ENCODE measurements around the gene OCRL.

OCRL gene

GRCh38 chrX:129600981-129601424 is 60.9 kb downstream of the OCRL start:
- no peak overlapping the region for H3K27ac ChIP-seq (ENCODE audit: low read depth, low read length)
- H4K20me1 ChIP-seq (ENCODE audit: low read depth, low read length) = no peaks in the 10 kb centered on the region
- H3K4me3 ChIP-seq (ENCODE audit: insufficient read depth, low read length, poor library complexity, severe bottlenecking) = no peak overlapping the region
- no peaks in the 10 kb centered on the region for H3K9me3 ChIP-seq (ENCODE audit: insufficient read depth, low read length)
- H3K36me3 ChIP-seq (ENCODE audit: low read length) = no peaks in the 10 kb centered on the region
- no peaks in the 10 kb centered on the region for H3K27me3 ChIP-seq (ENCODE audit: low read length)
- no peak overlapping the region for H3K9ac ChIP-seq (ENCODE audit: low read length)
- H2AFZ ChIP-seq (ENCODE audit: low read depth, low read length, severe bottlenecking) = no peak overlapping the region
- no peaks in the 10 kb centered on the region for H3F3A ChIP-seq (ENCODE audit: insufficient read depth)
- H3K4me2 ChIP-seq (ENCODE audit: low read depth, low read length, poor library complexity, severe bottlenecking) = no peak overlapping the region
- no peak for TF ChIP-seq EZH2phosphoT487 (conservative IDR thresholded peaks at IDR 0.05; ENCODE audit: low read length)
- peak; percentile 51 for TF ChIP-seq CTCF (IDR thresholded peaks at IDR 0.05; ENCODE audit: insufficient read depth, low read length, poor library complexity, severe bottlenecking)
- H3K79me2 ChIP-seq (ENCODE audit: insufficient read depth, low read length) = no peaks in the 10 kb centered on the region
- H3K9me2 ChIP-seq (replicated peaks; ENCODE audit: insufficient read depth, low read length) = no peaks in the 10 kb centered on the region

DNA sequence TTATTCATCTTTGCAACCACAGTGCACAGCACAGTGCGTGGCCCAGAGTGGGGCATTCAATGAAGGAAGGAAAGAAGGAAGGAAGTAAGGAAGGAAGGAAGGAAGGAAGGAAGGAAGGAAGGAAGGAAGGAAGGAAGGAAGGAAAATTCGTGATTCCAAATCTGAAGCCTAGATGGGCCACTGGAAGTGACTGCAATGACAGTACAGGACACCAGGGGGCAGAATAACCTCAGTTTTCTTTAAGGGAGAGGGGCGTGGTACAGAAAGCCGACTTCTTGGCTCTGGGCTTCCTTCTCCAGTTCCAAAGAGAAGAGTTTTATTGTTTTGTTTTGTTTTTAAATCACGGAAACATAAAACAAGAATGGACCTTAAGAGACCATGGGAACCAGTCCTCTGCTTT is 66.9 kb downstream of the OCRL start:
- H3K9me2 ChIP-seq (replicated peaks; ENCODE audit: insufficient read depth, low read length) = no peaks in the 10 kb centered on the region
- H3K27me3 ChIP-seq (ENCODE audit: low read length) = no peaks in the 10 kb centered on the region
- no peak overlapping the region for H3K4me2 ChIP-seq (ENCODE audit: low read depth, low read length, poor library complexity, severe bottlenecking)
- no peak overlapping the region for H3K27ac ChIP-seq (ENCODE audit: low read depth, low read length)
- H3K79me2 ChIP-seq (ENCODE audit: insufficient read depth, low read length) = no peaks in the 10 kb centered on the region
- no peaks in the 10 kb centered on the region for H3K36me3 ChIP-seq (ENCODE audit: low read length)
- TF ChIP-seq CTCF (IDR thresholded peaks at IDR 0.05; ENCODE audit: insufficient read depth, low read length, poor library complexity, severe bottlenecking) (no peak), EZH2phosphoT487 (conservative IDR thresholded peaks at IDR 0.05; ENCODE audit: low read length) (no peak)
- no peaks in the 10 kb centered on the region for H3F3A ChIP-seq (ENCODE audit: insufficient read depth)
- no peaks in the 10 kb centered on the region for H4K20me1 ChIP-seq (ENCODE audit: low read depth, low read length)
- H2AFZ ChIP-seq (ENCODE audit: low read depth, low read length, severe bottlenecking) = peak overlapping the region; percentile 24
- no peak overlapping the region for H3K9ac ChIP-seq (ENCODE audit: low read length)
- H3K4me3 ChIP-seq (ENCODE audit: insufficient read depth, low read length, poor library complexity, severe bottlenecking) = no peak overlapping the region
- H3K9me3 ChIP-seq (ENCODE audit: insufficient read depth, low read length) = no peaks in the 10 kb centered on the region

DNA sequence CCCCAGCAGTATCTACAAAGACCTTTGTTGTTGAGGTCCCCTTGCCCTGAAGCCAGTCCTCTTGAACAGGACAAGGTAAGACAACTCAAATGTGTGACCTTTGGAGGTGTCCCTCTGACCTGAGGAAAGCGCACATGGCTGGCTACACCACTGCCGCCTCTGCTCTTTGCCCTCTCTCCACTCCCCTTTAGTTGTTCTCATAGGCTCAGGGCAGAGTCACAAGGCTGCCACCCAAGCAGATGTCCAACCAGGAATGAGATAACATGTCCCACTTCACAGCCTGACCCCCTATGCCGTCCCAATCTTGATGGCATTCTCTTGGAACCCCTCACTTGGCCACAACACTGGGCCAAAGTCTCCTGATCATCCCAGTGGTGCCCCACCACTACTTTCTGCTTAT is 68.4 kb downstream of the OCRL start:
- Histone ChIP-seq H3K27ac (ENCODE audit: low read depth, low read length) (no peak overlapping the region), H2AFZ (ENCODE audit: low read depth, low read length, severe bottlenecking) (no peak overlapping the region)

More for the DNA sequence above, 68.4 kb downstream of the OCRL start:
- Histone ChIP-seq H3K9me2 (replicated peaks; ENCODE audit: insufficient read depth, low read length) (no peaks in the 10 kb centered on the region), H4K20me1 (ENCODE audit: low read depth, low read length) (no peaks in the 10 kb centered on the region), H3K9me3 (ENCODE audit: insufficient read depth, low read length) (no peaks in the 10 kb centered on the region), H3K4me2 (ENCODE audit: low read depth, low read length, poor library complexity, severe bottlenecking) (no peak overlapping the region), H3F3A (ENCODE audit: insufficient read depth) (no peaks in the 10 kb centered on the region), H3K79me2 (ENCODE audit: insufficient read depth, low read length) (no peaks in the 10 kb centered on the region), H3K27me3 (ENCODE audit: low read length) (no peaks in the 10 kb centered on the region), H3K36me3 (ENCODE audit: low read length) (no peaks in the 10 kb centered on the region), H3K9ac (ENCODE audit: low read length) (no peak overlapping the region), H3K4me3 (ENCODE audit: insufficient read depth, low read length, poor library complexity, severe bottlenecking) (no peak overlapping the region)
- TF ChIP-seq EZH2phosphoT487 (conservative IDR thresholded peaks at IDR 0.05; ENCODE audit: low read length) = no peak
- no peak for TF ChIP-seq CTCF (IDR thresholded peaks at IDR 0.05; ENCODE audit: insufficient read depth, low read length, poor library complexity, severe bottlenecking)
